ENCODE measurements around the gene PDE6B.
"Not testable (repeated sequence)": the region's sequence is repeated elsewhere in the genome, so short reads cannot be mapped to it uniquely, and the experiment has no call there.

The PDE6B gene

GRCh38 chr4:622071-622995 lies 3.0 kb upstream of the PDE6B start:
- no peak for DNase-seq (ENCODE audit: low read depth)

DNA sequence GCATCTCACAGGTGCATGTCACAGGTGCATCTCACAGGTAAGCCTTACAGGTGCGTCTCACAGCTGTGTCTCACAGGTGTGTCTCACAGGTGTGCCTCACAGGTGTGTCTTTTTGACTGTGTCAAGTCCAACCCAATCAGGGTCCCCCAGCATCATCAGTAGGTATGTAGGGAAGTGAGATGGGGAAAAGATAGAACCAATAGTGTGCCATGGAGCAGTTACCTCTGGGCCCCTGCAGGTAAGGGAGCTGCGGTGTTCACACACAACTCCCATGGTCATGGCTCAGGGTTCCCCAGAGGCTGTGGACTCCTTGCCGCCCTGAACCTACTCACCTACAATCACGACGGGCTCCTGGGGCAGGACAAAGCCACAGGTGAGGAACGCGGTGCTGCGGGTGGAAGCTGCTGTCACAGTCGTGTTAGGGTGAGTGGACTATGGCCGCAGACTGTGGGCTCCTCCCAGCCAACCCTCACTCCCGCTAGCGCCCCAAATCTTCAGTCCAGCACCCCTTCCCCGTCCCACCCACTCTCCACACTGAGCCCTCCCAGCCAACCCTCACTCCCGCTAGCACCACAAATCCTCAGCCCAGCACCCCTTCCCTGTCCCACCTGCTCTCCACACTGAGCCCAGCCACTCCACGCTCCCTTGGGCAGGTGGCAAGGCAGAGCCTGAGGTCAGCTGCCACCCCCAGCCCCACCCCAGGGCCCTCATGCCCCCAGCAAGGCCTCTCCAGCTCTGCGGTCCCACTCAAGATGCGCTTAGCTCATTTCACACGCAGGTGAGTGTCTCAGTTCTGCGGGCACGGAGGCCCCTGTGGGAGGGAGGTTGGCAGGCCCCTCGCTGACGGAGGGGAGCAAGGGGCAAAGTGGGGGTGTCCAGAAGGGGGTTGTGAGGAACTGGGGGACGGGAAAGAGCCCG lies 2.1 kb upstream of the PDE6B start:
- DNase-seq (ENCODE audit: low read depth): no peak

DNA sequence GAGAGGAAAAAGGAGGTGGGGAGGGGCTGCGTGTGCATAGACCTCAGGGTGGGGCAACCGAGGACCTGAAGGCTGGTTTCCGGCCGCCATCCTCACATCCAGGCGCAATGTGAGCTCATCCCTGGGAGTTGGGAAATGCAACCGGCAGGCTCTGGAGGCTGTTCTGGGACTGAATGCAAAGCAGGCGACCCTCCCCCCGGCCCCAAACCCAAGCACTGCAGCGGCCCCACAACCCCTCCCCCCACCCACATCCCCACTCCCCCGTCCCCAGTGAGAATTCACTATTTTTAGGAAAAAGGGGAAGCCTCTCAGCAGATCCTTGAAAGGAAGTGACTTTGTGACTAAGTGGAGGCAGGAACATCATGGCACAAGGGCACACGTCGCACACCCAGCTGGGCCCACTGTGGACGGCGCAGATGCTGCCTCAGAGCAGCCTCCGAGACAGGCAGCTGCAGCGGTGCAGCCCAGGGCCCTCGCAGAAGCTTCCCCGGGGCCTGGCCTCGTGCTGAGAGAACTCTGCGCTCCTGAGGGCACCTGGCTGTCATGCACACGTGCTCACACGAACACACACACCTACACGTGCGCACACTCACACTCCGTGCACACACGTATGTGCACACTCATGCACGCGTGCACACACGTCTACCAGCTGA lies 1.3 kb upstream of the PDE6B start:
- no peak for DNase-seq (ENCODE audit: low read depth)

DNA sequence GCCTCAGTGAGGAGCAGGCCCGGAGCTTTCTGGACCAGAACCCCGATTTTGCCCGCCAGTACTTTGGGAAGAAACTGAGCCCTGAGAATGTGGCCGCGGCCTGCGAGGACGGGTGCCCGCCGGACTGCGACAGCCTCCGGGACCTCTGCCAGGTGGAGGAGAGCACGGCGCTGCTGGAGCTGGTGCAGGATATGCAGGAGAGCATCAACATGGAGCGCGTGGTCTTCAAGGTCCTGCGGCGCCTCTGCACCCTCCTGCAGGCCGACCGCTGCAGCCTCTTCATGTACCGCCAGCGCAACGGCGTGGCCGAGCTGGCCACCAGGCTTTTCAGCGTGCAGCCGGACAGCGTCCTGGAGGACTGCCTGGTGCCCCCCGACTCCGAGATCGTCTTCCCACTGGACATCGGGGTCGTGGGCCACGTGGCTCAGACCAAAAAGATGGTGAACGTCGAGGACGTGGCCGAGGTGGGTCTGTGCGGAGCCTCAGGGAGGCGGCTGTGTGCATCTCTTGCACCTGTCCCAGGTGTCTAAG lies 323 bp downstream of the PDE6B start:
- no peak for DNase-seq (ENCODE audit: low read depth)

DNA sequence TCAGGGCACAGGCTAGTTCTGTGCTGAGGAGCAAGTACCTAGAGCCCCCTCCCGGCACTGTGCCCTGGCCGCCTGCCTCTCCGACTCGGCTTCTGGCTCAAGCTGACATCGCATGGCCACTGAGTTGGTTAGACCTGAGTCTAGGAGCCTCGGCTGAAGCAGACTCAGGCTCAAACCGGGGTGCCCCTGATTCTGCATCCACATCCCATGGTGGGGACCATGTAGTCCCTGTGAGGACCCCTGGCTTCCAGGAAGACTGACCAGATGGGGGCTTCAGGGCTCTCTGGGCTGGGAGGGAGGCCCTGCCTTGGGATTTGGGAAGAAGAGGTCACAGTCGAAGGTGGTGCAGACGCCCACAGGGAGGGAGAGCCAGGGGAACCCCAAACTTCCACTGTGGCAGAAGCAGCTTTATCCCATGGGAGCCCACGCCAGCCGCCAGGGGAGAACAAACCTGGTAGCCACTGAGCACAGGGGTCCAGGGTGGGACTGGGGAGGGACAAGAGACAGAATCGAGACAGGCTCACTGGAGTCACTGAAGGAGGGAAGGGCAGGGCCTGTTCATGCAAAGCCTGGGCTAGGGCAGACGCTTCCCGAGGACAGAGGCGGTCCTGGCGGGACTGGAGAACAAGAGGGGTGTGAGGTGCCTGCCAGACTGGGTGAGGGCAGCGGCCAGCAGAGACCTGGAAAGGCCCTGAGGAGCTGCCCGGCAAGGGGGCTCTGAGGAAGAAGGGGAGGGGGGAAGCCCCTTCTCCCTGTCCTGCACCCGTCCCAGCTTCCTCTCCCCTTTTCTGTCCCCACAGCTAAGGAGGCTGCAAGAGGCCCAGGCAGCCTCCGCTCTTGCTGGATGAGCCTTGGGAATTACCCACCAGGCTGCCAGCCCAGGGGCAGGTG lies 1.1 kb downstream of the PDE6B start:
- no peak for DNase-seq (ENCODE audit: low read depth)

DNA sequence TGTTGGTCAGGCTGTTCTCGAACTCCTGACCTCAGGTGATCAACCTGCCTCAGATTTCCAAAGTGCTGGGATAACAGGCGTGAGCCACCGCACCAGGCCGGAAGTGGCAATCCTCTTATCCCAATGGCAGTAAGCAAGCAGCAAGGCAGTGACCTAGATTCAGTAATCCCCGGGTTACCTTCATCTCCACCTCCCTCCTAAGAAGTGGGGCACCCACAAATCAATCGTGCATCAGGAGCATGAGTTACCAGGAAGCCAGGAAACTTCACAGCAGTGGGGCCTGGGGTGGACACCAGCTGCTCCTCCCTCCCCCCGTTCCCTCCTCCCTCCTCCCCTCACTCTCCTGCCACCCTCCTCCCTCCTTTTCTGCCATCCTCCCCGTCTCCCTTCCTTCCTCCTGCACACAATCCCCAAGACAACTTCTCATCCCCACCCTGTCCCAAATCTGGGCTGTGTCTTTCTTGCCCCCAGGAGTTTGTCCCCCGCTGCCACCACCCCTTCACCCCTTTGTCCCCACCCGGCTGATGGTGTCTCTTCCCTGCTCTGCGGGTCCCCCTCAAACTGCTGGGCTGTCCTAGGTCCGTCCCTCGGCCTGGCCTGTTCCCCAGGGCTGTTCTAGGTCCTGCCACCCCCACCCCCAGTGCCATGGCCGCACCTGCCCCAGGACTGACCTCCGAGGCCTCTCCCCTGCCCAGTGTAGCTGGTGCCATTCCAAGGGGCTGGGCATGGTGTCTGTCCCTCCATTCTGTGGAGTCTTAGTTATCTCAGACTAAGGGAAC lies 2.2 kb downstream of the PDE6B start:
- no peak for DNase-seq (ENCODE audit: low read depth)

DNA sequence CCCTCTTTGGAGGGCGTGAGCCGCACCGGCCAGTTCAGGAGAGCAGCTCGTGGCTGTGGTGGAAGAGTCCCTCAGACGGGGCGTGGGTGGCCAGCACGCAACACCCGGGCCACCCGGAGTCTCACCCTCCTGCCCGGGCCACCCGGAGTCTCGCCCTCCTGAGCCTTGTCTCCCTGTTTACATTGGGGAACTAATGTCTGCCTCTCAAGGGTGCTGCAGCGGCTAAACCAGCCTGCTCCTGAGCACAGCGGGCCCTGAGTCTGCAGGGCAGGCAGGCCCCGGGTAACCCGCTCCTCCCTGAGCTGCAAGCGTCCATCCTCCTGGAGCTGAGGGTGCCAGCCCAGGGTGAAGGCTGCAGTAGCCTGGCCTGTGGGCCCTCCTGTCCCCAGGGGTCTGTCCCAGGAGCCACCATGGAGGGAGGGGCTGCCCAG lies 3.0 kb downstream of the PDE6B start:
- DNase-seq (ENCODE audit: low read depth): no peak

DNA sequence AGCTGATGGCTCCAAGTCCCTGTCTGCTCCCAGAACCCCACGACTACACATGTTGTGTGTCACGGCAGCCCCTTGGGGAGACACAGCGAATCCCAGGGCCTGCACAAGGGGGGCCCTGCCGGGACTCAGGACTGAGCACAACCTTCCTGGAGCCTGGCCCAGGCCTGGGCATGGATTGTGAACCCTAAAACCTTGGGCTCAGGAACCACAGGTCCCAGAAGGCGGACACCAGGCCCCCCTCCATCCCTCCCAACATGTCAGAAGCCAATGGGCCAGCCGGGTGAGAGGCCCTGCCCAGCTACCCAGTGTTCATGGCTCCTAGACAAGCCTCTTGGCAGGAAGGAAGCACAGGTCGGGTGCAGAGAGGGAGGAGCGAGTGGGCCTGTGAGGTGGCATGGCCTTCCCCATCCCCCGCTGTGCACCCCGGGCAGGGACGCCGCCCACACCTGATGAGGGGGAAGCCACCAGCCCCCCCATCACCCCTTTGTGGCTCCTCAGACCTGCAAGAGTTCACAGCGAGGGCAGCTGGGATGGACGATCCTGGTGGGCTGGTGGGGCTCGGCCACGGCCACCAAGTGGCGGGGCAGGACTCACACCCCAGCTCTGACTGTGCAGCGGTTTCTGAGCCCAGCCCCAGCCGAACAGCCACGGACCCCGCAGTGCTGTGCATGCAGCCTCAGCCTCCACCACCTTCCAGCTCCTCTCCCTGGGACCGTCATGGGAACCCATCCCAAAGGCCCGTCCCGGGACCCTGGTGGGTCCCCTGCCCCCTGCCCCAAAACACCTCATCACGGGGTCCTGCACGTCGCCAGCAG lies 3.7 kb downstream of the PDE6B start:
- no peak for DNase-seq (ENCODE audit: low read depth)

DNA sequence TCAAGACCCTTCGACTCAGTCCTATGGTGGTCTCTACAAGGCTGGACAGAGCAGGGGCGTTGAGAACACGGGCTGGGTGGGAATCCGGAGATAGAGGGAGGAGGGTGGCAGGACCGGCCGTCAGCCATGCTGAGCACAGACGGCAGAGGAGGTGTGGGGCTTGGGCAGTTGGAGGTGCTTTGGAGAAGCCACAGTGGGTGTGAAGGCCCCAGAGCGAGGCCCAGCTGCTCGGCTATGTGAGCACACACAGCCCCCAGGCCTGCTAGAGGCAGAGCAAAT lies 4.2 kb downstream of the PDE6B start:
- no peak for DNase-seq (ENCODE audit: low read depth)

DNA sequence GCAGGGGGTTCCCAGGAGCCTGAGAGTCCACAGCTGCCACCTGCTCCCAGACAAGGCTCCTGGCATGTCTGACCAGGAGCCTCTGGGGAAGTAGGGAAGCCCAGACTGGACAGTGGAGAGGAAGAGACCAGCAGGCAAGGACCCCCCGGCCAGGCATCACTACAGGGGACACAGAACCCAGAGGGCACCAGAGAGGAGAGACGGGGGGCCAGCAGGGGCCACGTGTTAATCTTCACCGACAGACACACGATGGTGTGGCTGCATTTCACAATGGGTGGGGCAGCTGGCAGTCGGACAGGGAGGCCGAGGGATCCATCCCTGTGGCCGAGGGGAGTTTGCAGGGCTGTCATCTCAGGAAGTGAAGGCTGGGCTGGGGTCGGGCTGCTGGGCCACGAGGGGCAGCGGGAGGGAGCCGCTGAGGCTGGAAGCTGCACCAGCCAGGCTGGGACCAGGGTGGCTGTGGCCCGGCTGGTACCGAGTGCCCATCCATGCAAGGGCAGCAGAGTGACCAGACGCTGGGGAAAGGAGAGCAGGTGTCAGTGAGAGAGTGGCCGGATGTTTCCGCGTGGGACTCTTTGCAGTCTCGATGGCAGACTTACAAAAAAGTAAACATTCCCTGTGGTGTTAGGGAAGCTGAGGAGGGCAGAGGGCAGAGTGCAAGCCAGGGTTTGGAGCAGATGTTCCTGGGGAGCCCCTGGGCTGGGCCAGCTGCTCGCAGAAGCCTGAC lies 4.7 kb downstream of the PDE6B start:
- no peak for DNase-seq (ENCODE audit: low read depth)

DNA sequence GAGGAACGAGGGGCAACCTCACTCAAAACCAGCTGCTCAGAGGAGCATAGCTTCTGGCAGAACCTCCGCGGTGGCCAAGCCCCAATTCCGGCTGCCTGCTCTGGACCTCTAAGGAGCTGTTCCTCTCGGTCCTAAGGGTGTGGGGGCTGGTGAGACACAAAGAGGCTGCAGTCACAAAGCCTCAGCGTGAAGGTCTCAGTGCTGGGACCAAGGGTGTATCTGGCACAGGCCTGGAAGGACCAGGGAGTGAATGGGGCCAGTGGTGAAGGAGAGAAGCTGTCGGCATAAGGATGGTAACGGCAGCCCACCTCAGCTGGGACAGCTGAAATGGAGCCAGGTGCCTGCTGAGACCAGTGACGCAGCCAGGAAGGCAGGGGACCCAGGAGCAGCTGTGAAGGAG lies 5.3 kb downstream of the PDE6B start:
- no peak for DNase-seq (ENCODE audit: low read depth)

DNA sequence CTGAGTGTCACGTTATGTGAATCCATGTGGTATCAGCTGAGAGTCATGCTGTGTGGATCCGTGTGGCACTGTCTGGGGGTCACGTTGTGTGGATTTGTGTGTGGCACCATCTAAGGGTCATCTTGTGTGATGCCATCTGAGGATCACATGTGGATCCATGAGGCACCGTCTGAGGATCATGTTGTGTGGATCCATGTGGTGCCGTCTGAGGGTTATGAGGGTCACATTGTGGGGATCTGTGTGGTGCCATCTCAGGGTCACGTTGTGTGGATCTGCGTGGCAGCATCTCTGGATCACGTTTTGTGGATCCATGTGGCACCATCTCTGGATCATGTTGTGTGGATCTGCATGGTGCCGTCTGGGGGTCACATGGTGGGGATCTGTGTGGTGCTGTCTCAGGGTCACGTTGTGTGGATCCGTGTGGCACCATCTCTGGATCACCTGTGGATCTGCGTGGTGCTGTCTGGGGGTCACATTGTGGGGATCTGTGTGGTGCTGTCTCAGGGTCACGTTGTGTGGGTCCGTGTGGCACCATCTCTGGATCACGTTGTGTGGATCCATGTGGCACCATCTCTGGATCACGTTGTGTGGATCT lies 6.9 kb downstream of the PDE6B start:
- DNase-seq (ENCODE audit: low read depth): no peak

- DNase-seq (ENCODE audit: low read depth): no peak
Observed at GRCh38 chr4:632926-633325, 7.6 kb downstream of the PDE6B start.

DNA sequence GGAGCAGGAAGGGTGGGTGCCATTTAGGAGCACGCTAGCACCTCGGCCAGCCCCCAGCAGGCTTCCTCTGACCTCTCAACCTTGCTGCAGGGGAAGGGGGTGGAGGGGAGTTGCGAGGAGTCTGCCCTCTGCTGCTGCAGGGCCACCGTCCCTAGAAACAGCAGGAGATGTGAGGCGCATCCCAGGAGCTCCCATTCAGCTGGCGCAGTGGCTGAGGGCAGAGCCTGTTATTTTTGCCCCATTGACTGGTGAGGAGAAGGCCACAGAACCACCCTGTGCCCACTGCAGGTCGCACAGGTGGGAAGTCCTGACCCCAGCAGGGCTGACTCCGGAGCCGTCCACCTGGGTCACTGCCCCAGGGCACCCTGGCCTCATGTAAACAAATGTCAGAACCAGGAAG lies 8.0 kb downstream of the PDE6B start:
- DNase-seq (ENCODE audit: low read depth): no peak

- no peak for DNase-seq (ENCODE audit: low read depth)
Observed at GRCh38 chr4:633976-634598, 8.7 kb downstream of the PDE6B start.

- no peak for DNase-seq (ENCODE audit: low read depth)
Observed at GRCh38 chr4:634599-634985, 9.2 kb downstream of the PDE6B start.

GRCh38 chr4:635066-635835 lies 9.9 kb downstream of the PDE6B start:
- not testable (repeated sequence) for DNase-seq (ENCODE audit: low read depth)

Measured in stimulated activated CD8-positive, alpha-beta memory T cell treated with anti-CD3 and anti-CD28 coated beads, Interleukin-12 subunit alpha, Interleukin-12 subunit beta, amount 100 ng/mL, for 1 hour (primary cell).